HEK293 (cell line): ENCODE data around the gene SLC44A1.

Source experiments
- CTCF ChIA-PET: fragments of 350-600 bp; formaldehyde crosslinking; extraction: SDS; loops from one replicate; lab custom pipeline; 2021; ENCODE audit warnings: antibody characterized with exemption; lab: Yijun Ruan, JAX
- POLR2A ChIA-PET: fragments of 300-600 bp; formaldehyde crosslinking; extraction: SDS; loops from one replicate; lab custom pipeline; 2020; ENCODE audit warnings: antibody characterized with exemption, inconsistent platforms; lab: Yijun Ruan, JAX
- H3K27ac ChIP-seq: fragments of 200-500 bp; sonication (Bioruptor generic); 2 replicates; pipeline ENCODE4 v1.5.1; 2014; ENCODE audit warnings: low read depth, low read length, control low read depth, inconsistent platforms; ENCODE audit errors: extremely low read depth
- H3K36me3 ChIP-seq, 2 experiments: fragments of 200-500 bp in 1 of 2; sonication (Bioruptor generic) in 1 of 2; 1 replicate in 1 of 2; 2 replicates in 1 of 2; pipeline ENCODE4 v1.5.1; 2014 to 2017; ENCODE audit warnings: inconsistent platforms in 2 of 2, low read length in 2 of 2; ENCODE audit not compliant: control insufficient read depth in 2 of 2, insufficient read depth in 1 of 2
- H3K4me1 ChIP-seq: fragments of 200-500 bp; sonication (Bioruptor generic); 2 replicates; pipeline ENCODE4 v1.5.1; 2014; ENCODE audit warnings: mild to moderate bottlenecking, low read length, inconsistent platforms; ENCODE audit not compliant: control insufficient read depth, insufficient read depth
- H3K4me3 ChIP-seq: 2 replicates; pipeline ENCODE4 v1.5.1; 2011; ENCODE audit warnings: low read depth, mild to moderate bottlenecking, control low read depth, low read length, moderate library complexity
- H3K9me3 ChIP-seq: fragments of 200-500 bp; sonication (Bioruptor generic); 2 replicates; pipeline ENCODE4 v1.5.1; 2014; ENCODE audit warnings: low read depth, low read length, inconsistent platforms; ENCODE audit not compliant: control insufficient read depth, insufficient read depth
- GFI1B ChIP-seq: fragments of 450-650 bp; formaldehyde crosslinking; IDR thresholded peaks from 2 replicates; pipeline ENCODE4 v1.5.1; 2016; ENCODE audit warnings: missing biosample characterization, missing genetic modification characterization
- KLF10 ChIP-seq: fragments of 450-650 bp; IDR thresholded peaks from 2 replicates; pipeline ENCODE4 v1.5.1; 2018; ENCODE audit warnings: missing biosample characterization, mild to moderate bottlenecking, missing genetic modification characterization
- KLF9 ChIP-seq: fragments of 450-650 bp; formaldehyde crosslinking; IDR thresholded peaks from 2 replicates; pipeline ENCODE4 v1.5.1; 2016; ENCODE audit warnings: missing biosample characterization, missing genetic modification characterization, low read depth
- SCRT1 ChIP-seq: fragments of 450-650 bp; formaldehyde crosslinking; IDR thresholded peaks from 2 replicates; pipeline ENCODE4 v1.5.1; 2016; ENCODE audit warnings: missing biosample characterization, missing genetic modification characterization, borderline replicate concordance
- ZEB2 ChIP-seq: fragments of 450-650 bp; formaldehyde crosslinking; IDR thresholded peaks from 2 replicates; pipeline ENCODE4 v1.5.1; 2016; ENCODE audit warnings: missing biosample characterization, missing genetic modification characterization
- ZFP3 ChIP-seq: fragments of 450-650 bp; formaldehyde crosslinking; IDR thresholded peaks from 2 replicates; pipeline ENCODE4 v1.5.1; 2016; ENCODE audit warnings: low read depth, missing biosample characterization, missing genetic modification characterization
- ZNF157 ChIP-seq: fragments of 450-650 bp; formaldehyde crosslinking; IDR thresholded peaks from 2 replicates; pipeline ENCODE4 v1.5.1; 2016; ENCODE audit warnings: missing biosample characterization, missing genetic modification characterization
- ZNF174 ChIP-seq: fragments of 450-650 bp; formaldehyde crosslinking; IDR thresholded peaks from 2 replicates; pipeline ENCODE4 v1.5.0; 2017; ENCODE audit warnings: missing biosample characterization, mild to moderate bottlenecking, missing genetic modification characterization
- ZNF184 ChIP-seq: fragments of 450-650 bp; IDR thresholded peaks from 2 replicates; pipeline ENCODE4 v1.5.1; 2018; ENCODE audit warnings: missing biosample characterization, mild to moderate bottlenecking, missing genetic modification characterization
- ZNF221 ChIP-seq: fragments of 450-650 bp; formaldehyde crosslinking; IDR thresholded peaks from 2 replicates; pipeline ENCODE4 v1.5.1; 2017; ENCODE audit warnings: missing biosample characterization, missing genetic modification characterization, borderline replicate concordance
- ZNF292 ChIP-seq: fragments of 450-650 bp; formaldehyde crosslinking; IDR thresholded peaks from 2 replicates; pipeline ENCODE4 v1.5.1; 2016; ENCODE audit warnings: low read depth, missing biosample characterization, missing genetic modification characterization, borderline replicate concordance
- ZNF302 ChIP-seq: fragments of 450-650 bp; formaldehyde crosslinking; IDR thresholded peaks from 2 replicates; pipeline ENCODE4 v1.5.1; 2016; ENCODE audit warnings: missing biosample characterization, missing genetic modification characterization, low read depth
- ZNF341 ChIP-seq: fragments of 450-650 bp; formaldehyde crosslinking; IDR thresholded peaks from 2 replicates; pipeline ENCODE4; 2016; ENCODE audit warnings: low read depth, missing biosample characterization, missing genetic modification characterization
- ZNF366 ChIP-seq: fragments of 450-650 bp; formaldehyde crosslinking; conservative IDR thresholded peaks from 2 replicates; pipeline ENCODE4 v1.5.1; 2016; ENCODE audit warnings: missing biosample characterization, missing genetic modification characterization
- ZNF426 ChIP-seq: fragments of 450-650 bp; formaldehyde crosslinking; IDR thresholded peaks from 2 replicates; pipeline ENCODE4 v1.5.1; 2017; ENCODE audit warnings: missing biosample characterization, missing genetic modification characterization, mild to moderate bottlenecking, inconsistent platforms, moderate library complexity
- ZNF501 ChIP-seq: fragments of 450-650 bp; formaldehyde crosslinking; IDR thresholded peaks from 2 replicates; pipeline ENCODE4 v1.5.1; 2016; ENCODE audit warnings: missing biosample characterization, missing genetic modification characterization
- ZNF521 ChIP-seq: fragments of 450-650 bp; formaldehyde crosslinking; IDR thresholded peaks from 2 replicates; pipeline ENCODE4 v1.5.1; 2017; ENCODE audit warnings: missing biosample characterization, mild to moderate bottlenecking, missing genetic modification characterization
- ZNF544 ChIP-seq: fragments of 450-650 bp; formaldehyde crosslinking; IDR thresholded peaks from 2 replicates; pipeline ENCODE4 v1.5.0; 2017; ENCODE audit warnings: missing biosample characterization, missing genetic modification characterization
- ZNF555 ChIP-seq: fragments of 450-650 bp; formaldehyde crosslinking; conservative IDR thresholded peaks from 2 replicates; pipeline ENCODE4 v1.5.1; 2017; ENCODE audit warnings: missing biosample characterization, mild to moderate bottlenecking, missing genetic modification characterization, inconsistent platforms
- ZNF596 ChIP-seq: fragments of 450-650 bp; IDR thresholded peaks from 2 replicates; pipeline ENCODE4 v1.5.0; 2018; ENCODE audit warnings: missing biosample characterization, mild to moderate bottlenecking, missing genetic modification characterization, moderate library complexity
- ZNF624 ChIP-seq: fragments of 450-650 bp; formaldehyde crosslinking; IDR thresholded peaks from 2 replicates; pipeline ENCODE4 v1.5.1; 2017; ENCODE audit warnings: missing biosample characterization, missing genetic modification characterization
- ZNF670 ChIP-seq: fragments of 450-650 bp; formaldehyde crosslinking; IDR thresholded peaks from 2 replicates; pipeline ENCODE4 v1.5.1; 2016; ENCODE audit warnings: missing biosample characterization, missing genetic modification characterization, low read depth
- ZNF830 ChIP-seq: fragments of 450-650 bp; IDR thresholded peaks from 2 replicates; pipeline ENCODE4 v1.5.0; 2018; ENCODE audit warnings: missing biosample characterization, missing genetic modification characterization, low read depth, mild to moderate bottlenecking, moderate library complexity
- TF ChIP-seq, protein P1 (sequence below): fragments of 450-650 bp; formaldehyde crosslinking; IDR thresholded peaks from 2 replicates; pipeline ENCODE4 v1.5.1; 2016; ENCODE audit warnings: missing biosample characterization, missing genetic modification characterization
- TF ChIP-seq, protein P2 (sequence below): fragments of 450-650 bp; formaldehyde crosslinking; IDR thresholded peaks from 2 replicates; pipeline ENCODE4 v1.5.1; 2016; ENCODE audit warnings: missing biosample characterization, missing genetic modification characterization, borderline replicate concordance

Gene SLC44A1

DNA sequence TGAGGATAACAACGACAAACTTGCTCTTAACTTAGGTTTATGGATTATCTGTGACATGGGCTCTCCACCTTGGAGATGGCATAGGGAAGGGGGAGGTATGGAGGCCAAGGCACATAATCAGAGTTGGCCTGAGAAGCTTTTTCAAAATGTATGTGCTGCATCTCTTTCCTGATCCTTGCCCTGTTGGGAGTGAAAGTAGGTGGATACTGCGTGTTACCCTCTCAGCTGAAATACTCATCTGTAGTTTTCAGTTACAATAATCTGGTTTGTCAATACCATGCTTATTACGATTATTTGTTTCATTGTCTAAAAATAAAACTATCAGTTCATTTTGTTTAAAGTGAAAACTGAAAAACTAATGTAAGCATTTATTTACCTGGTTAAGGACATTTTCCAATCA lies 86.7 kb downstream of the SLC44A1 start:
- POLR2A ChIA-PET, result no interaction called here
- Histone ChIP-seq H3K27ac (no peak overlapping the region), H3K9me3 (no peaks in the 10 kb centered on the region), H3K4me3 (no peak overlapping the region), H3K36me3 (peaks cover 0 to 4% of the 10 kb centered on the region in 2 experiments; a peak in 1 of 3 replicates), H3K4me1 (no peaks in the 10 kb centered on the region)
- TF ChIP-seq ZNF670, result no peak
- no peak for TF ChIP-seq ZNF830 (tag by site-specific recombination)
- no peak for TF ChIP-seq ZNF521 (tag by site-specific recombination)
- TF ChIP-seq ZNF596, result no peak
- CTCF ChIA-PET, result interaction anchor here (0.8 kb wide), 1 partner anchor 12 kb away, joined by 4 read pairs; no protein-coding TSS in a partner anchor

DNA sequence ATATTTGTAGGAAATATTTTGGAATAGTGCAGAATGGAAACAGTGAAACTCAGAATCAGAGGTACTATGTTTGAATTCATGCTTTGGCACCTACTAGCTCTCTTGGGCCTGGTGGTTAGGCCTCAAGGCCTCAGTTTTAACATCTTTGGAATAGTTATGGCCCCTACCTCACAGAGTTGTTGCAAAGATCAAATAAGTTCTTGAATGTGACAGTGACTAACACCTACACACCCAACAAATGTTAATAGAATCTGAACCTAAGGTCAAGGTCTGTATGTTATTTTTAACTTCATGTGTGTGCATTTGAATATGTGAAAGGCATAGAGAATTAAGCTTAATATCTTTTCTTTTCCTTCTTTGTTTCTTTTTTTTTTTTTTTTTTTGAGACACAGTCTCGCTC lies 87.3 kb downstream of the SLC44A1 start:
- Histone ChIP-seq H3K4me3 (no peak overlapping the region), H3K4me1 (no peaks in the 10 kb centered on the region), H3K9me3 (no peaks in the 10 kb centered on the region), H3K27ac (no peak overlapping the region), H3K36me3 (peaks cover 0 to 10% of the 10 kb centered on the region in 2 experiments; a peak in 1 of 3 replicates)
- CTCF ChIA-PET, result interaction anchor here (0.6 kb wide), 1 partner anchor 86 kb away, joined by 3 read pairs; no protein-coding TSS in a partner anchor
- POLR2A ChIA-PET, result no interaction called here
- no peak for TF ChIP-seq ZNF157 (tag by site-specific recombination)
- TF ChIP-seq ZNF426, result no peak
- no peak for TF ChIP-seq ZFP3 (tag by site-specific recombination)
- TF ChIP-seq ZNF555 (tag by site-specific recombination), result no peak
- TF ChIP-seq ZNF174 (tag by site-specific recombination), result no peak
- TF ChIP-seq ZNF341 (tag by site-specific recombination), result no peak
- no peak for TF ChIP-seq ZNF624 (tag by site-specific recombination)
- no peak for TF ChIP-seq SCRT1 (tag by site-specific recombination)
- TF ChIP-seq ZNF184 (tag by site-specific recombination), result no peak
- no peak for TF ChIP-seq ZNF292 (tag by site-specific recombination)

DNA sequence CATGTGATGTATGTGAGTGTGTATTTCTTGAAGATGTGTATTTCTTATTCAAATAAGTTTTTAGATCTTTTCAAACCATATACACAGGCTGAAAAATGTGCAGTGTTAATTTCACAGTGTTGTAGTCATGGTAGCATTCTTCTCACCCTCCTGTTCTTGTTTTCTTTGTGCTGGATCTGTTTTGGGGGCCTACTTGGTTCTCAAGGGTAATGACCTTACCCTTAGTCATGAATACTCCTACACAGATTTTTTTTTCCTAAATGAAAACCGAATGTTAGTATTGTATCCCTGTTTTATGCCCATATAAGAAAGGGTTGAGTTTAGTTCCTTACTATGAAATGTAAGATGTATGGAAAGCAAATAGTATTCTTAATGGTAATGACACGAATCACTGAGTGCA lies 88.0 kb downstream of the SLC44A1 start:
- Histone ChIP-seq H3K4me3 (no peak overlapping the region), H3K27ac (no peak overlapping the region), H3K9me3 (no peaks in the 10 kb centered on the region), H3K4me1 (no peaks in the 10 kb centered on the region), H3K36me3 (peaks cover 0 to 17% of the 10 kb centered on the region in 2 experiments; a peak in 1 of 3 replicates)
- CTCF ChIA-PET, result interaction anchor here (0.6 kb wide), 1 partner anchor 87 kb away, joined by 3 read pairs; no protein-coding TSS in a partner anchor
- POLR2A ChIA-PET, result no interaction called here
- TF ChIP-seq ZNF544 (no peak), GFI1B (tag by site-specific recombination) (no peak), KLF9 (tag by site-specific recombination) (no peak), ZNF302 (tag by site-specific recombination) (no peak), ZNF366 (no peak), ZEB2 (tag by site-specific recombination) (no peak), ZNF221 (tag by site-specific recombination) (no peak), ZNF501 (tag by site-specific recombination) (no peak), KLF10 (tag by site-specific recombination) (no peak)
- TF ChIP-seq, protein P1, sequence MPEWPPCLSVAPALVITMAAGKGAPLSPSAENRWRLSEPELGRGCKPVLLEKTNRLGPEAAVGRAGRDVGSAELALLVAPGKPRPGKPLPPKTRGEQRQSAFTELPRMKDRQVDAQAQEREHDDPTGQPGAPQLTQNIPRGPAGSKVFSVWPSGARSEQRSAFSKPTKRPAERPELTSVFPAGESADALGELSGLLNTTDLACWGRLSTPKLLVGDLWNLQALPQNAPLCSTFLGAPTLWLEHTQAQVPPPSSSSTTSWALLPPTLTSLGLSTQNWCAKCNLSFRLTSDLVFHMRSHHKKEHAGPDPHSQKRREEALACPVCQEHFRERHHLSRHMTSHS (tag by site-specific recombination), result no peak
- TF ChIP-seq, protein P2, sequence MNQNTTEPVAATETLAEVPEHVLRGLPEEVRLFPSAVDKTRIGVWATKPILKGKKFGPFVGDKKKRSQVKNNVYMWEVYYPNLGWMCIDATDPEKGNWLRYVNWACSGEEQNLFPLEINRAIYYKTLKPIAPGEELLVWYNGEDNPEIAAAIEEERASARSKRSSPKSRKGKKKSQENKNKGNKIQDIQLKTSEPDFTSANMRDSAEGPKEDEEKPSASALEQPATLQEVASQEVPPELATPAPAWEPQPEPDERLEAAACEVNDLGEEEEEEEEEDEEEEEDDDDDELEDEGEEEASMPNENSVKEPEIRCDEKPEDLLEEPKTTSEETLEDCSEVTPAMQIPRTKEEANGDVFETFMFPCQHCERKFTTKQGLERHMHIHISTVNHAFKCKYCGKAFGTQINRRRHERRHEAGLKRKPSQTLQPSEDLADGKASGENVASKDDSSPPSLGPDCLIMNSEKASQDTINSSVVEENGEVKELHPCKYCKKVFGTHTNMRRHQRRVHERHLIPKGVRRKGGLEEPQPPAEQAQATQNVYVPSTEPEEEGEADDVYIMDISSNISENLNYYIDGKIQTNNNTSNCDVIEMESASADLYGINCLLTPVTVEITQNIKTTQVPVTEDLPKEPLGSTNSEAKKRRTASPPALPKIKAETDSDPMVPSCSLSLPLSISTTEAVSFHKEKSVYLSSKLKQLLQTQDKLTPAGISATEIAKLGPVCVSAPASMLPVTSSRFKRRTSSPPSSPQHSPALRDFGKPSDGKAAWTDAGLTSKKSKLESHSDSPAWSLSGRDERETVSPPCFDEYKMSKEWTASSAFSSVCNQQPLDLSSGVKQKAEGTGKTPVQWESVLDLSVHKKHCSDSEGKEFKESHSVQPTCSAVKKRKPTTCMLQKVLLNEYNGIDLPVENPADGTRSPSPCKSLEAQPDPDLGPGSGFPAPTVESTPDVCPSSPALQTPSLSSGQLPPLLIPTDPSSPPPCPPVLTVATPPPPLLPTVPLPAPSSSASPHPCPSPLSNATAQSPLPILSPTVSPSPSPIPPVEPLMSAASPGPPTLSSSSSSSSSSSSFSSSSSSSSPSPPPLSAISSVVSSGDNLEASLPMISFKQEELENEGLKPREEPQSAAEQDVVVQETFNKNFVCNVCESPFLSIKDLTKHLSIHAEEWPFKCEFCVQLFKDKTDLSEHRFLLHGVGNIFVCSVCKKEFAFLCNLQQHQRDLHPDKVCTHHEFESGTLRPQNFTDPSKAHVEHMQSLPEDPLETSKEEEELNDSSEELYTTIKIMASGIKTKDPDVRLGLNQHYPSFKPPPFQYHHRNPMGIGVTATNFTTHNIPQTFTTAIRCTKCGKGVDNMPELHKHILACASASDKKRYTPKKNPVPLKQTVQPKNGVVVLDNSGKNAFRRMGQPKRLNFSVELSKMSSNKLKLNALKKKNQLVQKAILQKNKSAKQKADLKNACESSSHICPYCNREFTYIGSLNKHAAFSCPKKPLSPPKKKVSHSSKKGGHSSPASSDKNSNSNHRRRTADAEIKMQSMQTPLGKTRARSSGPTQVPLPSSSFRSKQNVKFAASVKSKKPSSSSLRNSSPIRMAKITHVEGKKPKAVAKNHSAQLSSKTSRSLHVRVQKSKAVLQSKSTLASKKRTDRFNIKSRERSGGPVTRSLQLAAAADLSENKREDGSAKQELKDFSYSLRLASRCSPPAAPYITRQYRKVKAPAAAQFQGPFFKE (tag by site-specific recombination), result no peak
